ENCODE measurements around the gene ACSL3.
"Not testable (repeated sequence)": the region's sequence is repeated elsewhere in the genome, so short reads cannot be mapped to it uniquely, and the experiment has no call there.

Gene ACSL3

DNA sequence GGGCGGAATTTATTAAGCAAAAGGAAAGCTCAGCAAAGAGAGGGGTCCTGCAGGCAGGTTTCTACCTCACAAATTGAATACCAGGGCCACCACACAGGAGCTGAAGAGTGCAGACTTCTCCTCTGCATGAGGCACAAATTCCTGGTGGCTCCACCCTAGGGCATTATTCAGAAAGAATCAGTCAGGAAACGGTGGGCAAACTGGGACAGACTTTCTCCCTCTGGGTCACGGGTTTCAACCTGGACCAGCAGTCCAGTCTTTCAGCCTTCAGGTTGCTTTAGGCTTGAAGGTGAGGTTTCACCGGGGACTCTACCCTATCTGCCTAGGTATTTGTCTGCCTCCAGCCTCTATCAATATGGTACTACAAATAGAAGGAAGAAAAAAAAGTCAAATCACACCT, 41.8 kb downstream of the ACSL3 start:
- Histone ChIP-seq H3K9ac (ENCODE audit: low read depth, low read length) (no peak overlapping the region), H3K4me1 (ENCODE audit: insufficient read depth, low read length) (peaks cover 25% of the 10 kb centered on the region), H3K36me3 (ENCODE audit: insufficient read depth, low read length) (no peaks in the 10 kb centered on the region), H3K9me3 (ENCODE audit: control insufficient read depth, insufficient read depth, low read length) (no peaks in the 10 kb centered on the region)

DNA sequence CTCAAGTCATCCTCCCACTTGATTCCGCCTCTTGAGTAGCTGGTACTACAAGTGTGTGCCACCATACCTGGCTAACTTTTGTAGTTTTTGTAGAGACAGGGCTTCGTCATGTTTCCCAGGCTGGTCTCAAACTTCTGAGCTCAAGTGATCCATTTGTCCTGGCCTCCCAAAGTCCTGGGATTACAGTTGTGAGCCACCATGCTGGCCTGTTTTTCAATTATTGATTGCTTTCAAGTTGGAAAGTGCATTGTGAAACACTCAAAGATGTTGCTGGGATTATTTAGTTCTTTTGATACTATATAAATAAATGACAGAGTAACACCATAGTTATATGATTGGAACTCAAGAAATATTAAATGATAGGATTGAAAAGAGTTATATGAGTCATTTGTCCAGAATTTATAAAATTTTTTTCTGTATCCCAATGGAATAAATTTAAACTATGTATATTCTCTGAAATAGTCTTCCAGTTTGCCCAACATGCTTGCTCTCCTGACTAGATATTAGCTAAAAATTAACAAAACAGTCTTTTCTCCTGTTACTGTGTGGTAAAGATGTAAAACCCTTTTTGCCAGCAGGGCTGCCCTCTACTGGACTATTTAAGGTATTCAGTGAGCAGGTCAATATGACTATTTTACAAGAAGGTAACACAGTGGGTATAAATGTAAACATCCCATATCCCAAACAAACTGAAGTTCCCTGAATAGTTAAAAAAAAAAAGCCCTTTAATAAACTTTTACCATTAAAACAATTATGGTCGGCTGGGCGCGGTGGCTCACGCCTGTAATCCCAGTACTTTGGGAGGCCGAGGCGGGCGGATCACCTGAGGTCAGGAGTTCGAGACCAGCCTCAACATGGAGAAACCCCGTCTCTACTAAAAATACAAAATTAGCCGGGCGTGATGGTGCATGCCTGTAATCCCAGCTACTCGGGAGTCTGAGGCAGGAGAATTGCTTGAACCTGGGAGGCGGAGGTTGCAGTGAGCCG, 42.7 kb downstream of the ACSL3 start:
- H3K9ac ChIP-seq (ENCODE audit: low read depth, low read length), result no peak overlapping the region
- H3K36me3 ChIP-seq (ENCODE audit: insufficient read depth, low read length), result no peaks in the 10 kb centered on the region
- H3K4me1 ChIP-seq (ENCODE audit: insufficient read depth, low read length), result peaks cover 32% of the 10 kb centered on the region
- H3K9me3 ChIP-seq (ENCODE audit: control insufficient read depth, insufficient read depth, low read length), result no peaks in the 10 kb centered on the region

DNA sequence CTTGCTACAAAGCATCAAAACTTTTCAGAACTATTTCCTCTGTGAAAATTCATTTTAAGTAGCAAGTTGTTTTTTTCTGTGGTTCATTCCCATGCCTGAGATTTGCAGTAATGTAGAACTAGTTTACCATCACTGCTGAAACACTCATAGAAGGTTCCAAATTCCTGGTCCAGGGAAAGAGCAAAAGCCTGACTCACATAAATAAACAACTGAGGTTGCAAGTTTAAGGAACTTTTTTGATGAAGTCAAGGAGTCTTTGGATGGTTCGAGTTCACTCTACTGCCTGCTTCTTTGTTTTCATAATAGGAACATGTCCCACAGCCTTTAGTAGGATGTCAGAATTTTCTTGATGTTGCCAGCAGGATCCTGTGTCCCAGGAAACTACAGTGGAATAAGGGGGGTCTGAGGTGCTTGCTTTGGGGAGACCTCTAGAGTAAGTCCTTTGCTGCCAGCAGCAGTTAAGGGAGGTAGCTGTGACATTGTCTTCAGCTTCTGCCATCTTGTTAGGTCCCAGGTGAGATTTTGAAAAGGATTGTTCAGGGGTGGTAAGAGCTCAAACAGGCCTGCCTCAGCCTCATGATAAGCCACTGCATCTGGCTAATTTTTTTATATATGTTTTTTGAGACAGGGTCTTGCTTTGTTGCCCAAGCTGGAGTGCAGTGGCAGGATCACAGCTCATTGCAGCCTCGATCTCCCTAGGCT, 43.9 kb downstream of the ACSL3 start:
- H3K36me3 ChIP-seq (ENCODE audit: insufficient read depth, low read length), result 0 out of 2 replicates have a peak, but pooled peaks cover 7% of the 10 kb centered on the region
- H3K9ac ChIP-seq (ENCODE audit: low read depth, low read length), result no peak overlapping the region
- H3K4me1 ChIP-seq (ENCODE audit: insufficient read depth, low read length), result peaks cover 38% of the 10 kb centered on the region
- H3K9me3 ChIP-seq (ENCODE audit: control insufficient read depth, insufficient read depth, low read length), result no peaks in the 10 kb centered on the region

DNA sequence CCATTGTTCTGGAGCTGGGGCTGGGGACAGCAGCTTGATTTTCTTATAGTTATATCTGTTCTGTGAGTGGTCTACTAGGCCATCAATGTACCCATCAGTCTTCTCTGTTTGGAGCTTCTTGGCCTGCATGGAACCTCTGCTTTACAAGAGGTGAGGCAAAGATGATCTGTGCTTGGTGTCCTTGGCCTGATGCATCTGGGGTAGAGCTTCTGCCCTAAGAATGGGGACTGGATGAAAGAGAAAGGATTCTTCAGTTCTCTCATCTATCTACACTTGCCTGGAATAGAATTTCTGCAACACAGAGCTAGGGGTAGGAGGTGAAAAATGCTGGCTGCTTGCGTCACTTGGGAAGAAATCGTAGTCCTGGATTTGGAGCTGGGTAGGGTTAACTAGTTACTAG, 46.2 kb downstream of the ACSL3 start:
- Histone ChIP-seq H3K9me3 (ENCODE audit: control insufficient read depth, insufficient read depth, low read length) (no peaks in the 10 kb centered on the region), H3K36me3 (ENCODE audit: insufficient read depth, low read length) (0 out of 2 replicates have a peak, but pooled peaks cover 9% of the 10 kb centered on the region), H3K4me1 (ENCODE audit: insufficient read depth, low read length) (peaks cover 29% of the 10 kb centered on the region)

DNA sequence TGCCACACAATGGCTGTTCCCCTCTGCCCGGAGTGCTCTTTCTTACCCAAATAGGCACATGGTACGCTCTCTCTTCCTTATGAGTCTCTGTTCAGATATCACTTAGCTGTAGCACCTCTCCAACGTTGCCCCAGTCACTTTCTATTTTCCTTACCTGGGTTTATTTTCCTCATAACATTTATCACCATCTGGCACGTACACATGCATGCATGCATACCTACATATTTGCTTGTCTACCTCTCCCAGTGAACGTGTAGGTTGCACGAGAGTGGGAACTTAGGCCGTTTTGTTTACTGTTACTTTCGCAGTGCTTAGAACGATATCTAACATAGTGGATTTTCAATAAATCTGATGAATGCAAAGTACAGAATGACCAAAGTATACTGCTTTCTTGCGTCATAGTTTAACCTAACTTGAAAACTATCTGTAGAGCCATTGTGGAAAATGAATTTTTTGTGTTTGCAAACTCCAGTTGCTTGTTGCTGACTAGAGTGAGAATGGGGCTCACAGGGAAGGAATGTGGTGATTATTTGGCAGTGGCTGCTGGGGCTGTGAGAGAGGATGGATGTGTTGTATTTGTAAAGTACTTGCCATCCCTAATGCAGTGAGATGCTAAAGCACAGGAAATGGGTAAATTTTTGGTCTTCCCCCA, 47.1 kb downstream of the ACSL3 start:
- Histone ChIP-seq H3K9me3 (ENCODE audit: control insufficient read depth, insufficient read depth, low read length) (no peaks in the 10 kb centered on the region), H3K9ac (ENCODE audit: low read depth, low read length) (0 out of 2 replicates have a peak overlapping the region, but pooled peaks have one; percentile 2), H3K36me3 (ENCODE audit: insufficient read depth, low read length) (0 out of 2 replicates have a peak, but pooled peaks cover 9% of the 10 kb centered on the region), H3K4me1 (ENCODE audit: insufficient read depth, low read length) (peaks cover 29% of the 10 kb centered on the region)

More for the DNA sequence above, 46.2 kb downstream of the ACSL3 start:
- no peak overlapping the region for H3K9ac ChIP-seq (ENCODE audit: low read depth, low read length)

- H3K9me3 ChIP-seq (ENCODE audit: control insufficient read depth, insufficient read depth, low read length), result no peaks in the 10 kb centered on the region
- peaks cover 29% of the 10 kb centered on the region for H3K4me1 ChIP-seq (ENCODE audit: insufficient read depth, low read length)
- H3K9ac ChIP-seq (ENCODE audit: low read depth, low read length), result no peak overlapping the region
- 0 out of 2 replicates have a peak, but pooled peaks cover 9% of the 10 kb centered on the region for H3K36me3 ChIP-seq (ENCODE audit: insufficient read depth, low read length)
Observed at GRCh38 chr2:222909286-222909685, 48.5 kb downstream of the ACSL3 start.

GRCh38 chr2:222912117-222912516, 51.3 kb downstream of the ACSL3 start:
- peaks cover 26% of the 10 kb centered on the region for H3K4me1 ChIP-seq (ENCODE audit: insufficient read depth, low read length)
- H3K36me3 ChIP-seq (ENCODE audit: insufficient read depth, low read length), result 0 out of 2 replicates have a peak, but pooled peaks cover 9% of the 10 kb centered on the region
- no peak overlapping the region for H3K9ac ChIP-seq (ENCODE audit: low read depth, low read length)
- H3K9me3 ChIP-seq (ENCODE audit: control insufficient read depth, insufficient read depth, low read length), result no peaks in the 10 kb centered on the region

- H3K9ac ChIP-seq (ENCODE audit: low read depth, low read length), result no peak overlapping the region
- H3K36me3 ChIP-seq (ENCODE audit: insufficient read depth, low read length), result 0 out of 2 replicates have a peak, but pooled peaks cover 9% of the 10 kb centered on the region
- H3K9me3 ChIP-seq (ENCODE audit: control insufficient read depth, insufficient read depth, low read length), result no peaks in the 10 kb centered on the region
- H3K4me1 ChIP-seq (ENCODE audit: insufficient read depth, low read length), result peaks cover 24% of the 10 kb centered on the region
Observed at GRCh38 chr2:222912776-222913175, 51.9 kb downstream of the ACSL3 start.

DNA sequence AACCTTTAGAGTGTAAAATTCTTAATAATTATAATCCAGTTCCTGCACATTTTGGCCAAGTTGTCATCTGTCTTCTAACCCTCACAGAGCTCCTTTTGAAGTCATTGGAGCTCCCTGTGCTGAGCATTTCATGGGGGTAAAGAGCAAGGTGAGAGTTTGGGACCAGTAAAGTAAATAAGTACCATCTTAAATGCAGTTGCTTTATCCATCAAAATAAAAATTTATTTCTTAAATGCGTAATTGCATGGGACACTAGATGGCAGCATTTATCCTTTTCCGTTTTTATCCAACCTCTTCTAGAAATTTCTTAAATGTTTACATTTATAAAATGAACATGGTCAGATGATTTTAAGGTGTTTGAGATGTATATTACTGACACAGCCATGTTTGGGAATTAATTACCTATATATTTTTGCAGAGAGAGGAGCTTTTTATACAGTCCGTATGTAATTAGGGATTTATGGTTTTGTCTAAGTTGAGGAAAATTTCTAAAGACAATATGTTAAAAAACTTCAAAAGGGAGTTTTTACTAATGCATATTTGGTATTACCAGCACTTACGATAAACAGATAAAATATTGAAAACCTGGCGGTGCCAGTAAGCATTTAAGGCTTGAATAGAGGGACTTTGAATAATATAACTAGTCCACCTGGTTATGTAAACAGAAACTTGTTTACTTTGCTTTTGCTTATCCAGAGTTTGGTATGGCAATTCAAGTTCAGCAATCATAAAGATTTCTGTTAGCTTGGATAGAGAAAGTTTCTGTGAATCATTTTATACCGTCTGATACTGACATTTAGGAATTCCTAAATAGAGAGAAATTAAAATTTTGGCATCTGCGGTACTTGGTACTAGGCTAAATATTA, 54.5 kb downstream of the ACSL3 start:
- H3K9me3 ChIP-seq (ENCODE audit: control insufficient read depth, insufficient read depth, low read length), result no peaks in the 10 kb centered on the region
- peaks cover 14% of the 10 kb centered on the region; the same call in 1 of the 2 replicates for H3K4me1 ChIP-seq (ENCODE audit: insufficient read depth, low read length)
- H3K36me3 ChIP-seq (ENCODE audit: insufficient read depth, low read length), result peaks cover 6% of the 10 kb centered on the region; the same call in 1 of the 2 replicates
- no peak overlapping the region for H3K9ac ChIP-seq (ENCODE audit: low read depth, low read length)

DNA sequence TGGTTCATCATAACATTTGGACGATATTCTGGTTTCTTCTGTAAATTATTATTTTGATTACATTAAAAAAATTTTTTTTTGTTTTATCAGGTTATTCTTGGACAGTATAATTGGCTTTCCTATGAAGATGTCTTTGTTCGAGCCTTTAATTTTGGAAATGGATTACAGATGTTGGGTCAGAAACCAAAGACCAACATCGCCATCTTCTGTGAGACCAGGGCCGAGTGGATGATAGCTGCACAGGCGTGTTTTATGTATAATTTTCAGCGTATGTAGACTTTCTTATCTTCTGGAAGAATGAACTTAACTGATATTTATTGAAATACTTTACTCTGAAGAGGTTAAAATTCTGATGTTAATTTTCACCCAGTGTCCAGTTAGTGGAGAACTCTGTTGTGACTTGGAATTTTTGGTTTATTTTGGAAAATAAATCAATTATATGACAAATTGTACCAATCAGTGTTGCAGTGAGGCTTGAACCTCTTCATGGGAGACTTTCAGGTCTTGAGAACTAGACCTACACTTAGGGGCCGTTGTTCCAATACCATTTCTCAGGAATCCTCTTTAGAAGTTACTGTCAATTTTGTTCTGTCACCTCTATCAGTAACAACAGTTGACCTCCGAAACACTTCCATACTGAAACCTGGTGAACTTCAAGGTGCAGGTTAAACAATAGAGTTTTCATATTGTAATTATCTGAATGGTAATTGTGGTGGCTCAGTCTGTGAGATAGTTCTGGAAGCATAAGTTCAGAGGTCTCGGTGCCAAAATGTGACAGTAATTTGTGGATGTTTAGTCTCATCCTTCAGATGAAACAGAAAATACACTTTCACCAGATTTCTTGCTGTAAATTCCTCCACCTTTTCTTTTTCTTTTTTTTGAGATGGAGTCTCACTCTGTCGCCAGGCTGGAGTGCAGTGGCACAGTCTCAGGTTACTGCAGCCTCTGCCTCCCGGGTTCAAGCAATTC, 55.7 kb downstream of the ACSL3 start:
- Histone ChIP-seq H3K9ac (ENCODE audit: low read depth, low read length) (no peak overlapping the region), H3K36me3 (ENCODE audit: insufficient read depth, low read length) (peaks cover 6% of the 10 kb centered on the region; the same call in 1 of the 2 replicates), H3K4me1 (ENCODE audit: insufficient read depth, low read length) (peaks cover 14% of the 10 kb centered on the region; the same call in 1 of the 2 replicates), H3K9me3 (ENCODE audit: control insufficient read depth, insufficient read depth, low read length) (no peaks in the 10 kb centered on the region)

- H3K9ac ChIP-seq (ENCODE audit: low read depth, low read length), result not testable (repeated sequence)
Observed at GRCh38 chr2:222917212-222917611, 56.4 kb downstream of the ACSL3 start.

DNA sequence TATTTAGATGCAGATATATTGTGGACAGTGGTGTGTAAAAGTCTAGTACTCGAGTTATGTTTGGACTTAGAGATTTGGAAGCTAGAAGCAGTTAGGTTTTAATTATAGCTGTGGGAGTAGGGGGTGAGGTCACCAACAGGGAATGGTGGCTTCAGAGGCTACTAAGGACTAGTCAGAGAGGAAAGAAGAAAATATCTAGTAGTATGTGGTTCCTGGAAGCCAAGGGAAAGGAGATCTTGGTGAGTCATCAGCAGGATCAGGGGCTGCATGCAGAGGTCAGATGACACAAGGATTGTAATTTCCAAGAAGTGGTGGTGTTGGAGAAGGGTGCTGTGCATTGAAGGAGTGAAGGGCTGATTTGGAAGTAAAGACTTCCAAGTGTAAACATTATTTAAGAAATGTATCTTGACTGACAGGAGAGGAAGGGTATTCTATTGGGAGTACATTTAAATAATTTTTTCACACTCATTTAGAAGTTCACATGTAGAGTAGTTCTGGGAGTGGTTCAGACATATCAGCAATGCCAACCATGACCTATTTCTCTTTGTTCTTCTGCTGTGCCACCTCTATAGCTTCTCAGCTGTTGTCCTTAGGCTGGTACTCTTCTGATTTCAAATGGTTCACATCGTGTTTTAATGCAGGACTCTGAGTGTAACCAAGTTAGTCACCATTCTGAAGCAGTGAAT, 59.1 kb downstream of the ACSL3 start:
- H3K36me3 ChIP-seq (ENCODE audit: insufficient read depth, low read length), result peaks cover 6% of the 10 kb centered on the region; the same call in 1 of the 2 replicates
- H3K9ac ChIP-seq (ENCODE audit: low read depth, low read length), result no peak overlapping the region
- no peaks in the 10 kb centered on the region for H3K9me3 ChIP-seq (ENCODE audit: control insufficient read depth, insufficient read depth, low read length)
- peaks cover 7% of the 10 kb centered on the region; the same call in 1 of the 2 replicates for H3K4me1 ChIP-seq (ENCODE audit: insufficient read depth, low read length)

More at GRCh38 chr2:222917212-222917611, 56.4 kb downstream of the ACSL3 start:
- H3K36me3 ChIP-seq (ENCODE audit: insufficient read depth, low read length); H3K9me3 ChIP-seq (ENCODE audit: control insufficient read depth, insufficient read depth, low read length): not testable (repeated sequence)
- H3K4me1 ChIP-seq (ENCODE audit: insufficient read depth, low read length), result peaks cover 11% of the 10 kb centered on the region; the same call in 1 of the 2 replicates

All from ES-I3 (cell line).